ENCODE results near the gene NDUFS6.
"Not testable (repeated sequence)": the region's sequence is repeated elsewhere in the genome, so short reads cannot be mapped to it uniquely, and the experiment has no call there.

NDUFS6 gene

GRCh38 chr5:1835431-1835830, 34.2 kb downstream of the NDUFS6 start:
- DNase-seq: no peak

GRCh38 chr5:1836176-1836890, 35.1 kb downstream of the NDUFS6 start:
- no peak for DNase-seq

GRCh38 chr5:1836891-1837880, 36.0 kb downstream of the NDUFS6 start:
- no peak for DNase-seq

GRCh38 chr5:1838013-1838412, 36.8 kb downstream of the NDUFS6 start:
- no peak for DNase-seq

GRCh38 chr5:1840071-1840547, 38.9 kb downstream of the NDUFS6 start:
- no peak for DNase-seq

GRCh38 chr5:1840741-1841521, 39.7 kb downstream of the NDUFS6 start:
- no peak for DNase-seq

- DNase-seq: no peak
These were observed 41.0 kb downstream of the NDUFS6 start for GRCh38 chr5:1842004-1842819.

GRCh38 chr5:1843761-1844160, 42.6 kb downstream of the NDUFS6 start:
- not testable (repeated sequence) for DNase-seq

- DNase-seq: no peak
These were observed 43.7 kb downstream of the NDUFS6 start for GRCh38 chr5:1844708-1845436.

GRCh38 chr5:1845696-1846095, 44.5 kb downstream of the NDUFS6 start:
- DNase-seq: no peak

GRCh38 chr5:1846583-1846982, 45.4 kb downstream of the NDUFS6 start:
- DNase-seq: no peak

GRCh38 chr5:1847056-1847455, 45.8 kb downstream of the NDUFS6 start:
- DNase-seq: no peak

- DNase-seq: no peak
These were observed 46.4 kb downstream of the NDUFS6 start for GRCh38 chr5:1847611-1848010.

- DNase-seq: no peak
These were observed 49.3 kb downstream of the NDUFS6 start for GRCh38 chr5:1850324-1851154.

GRCh38 chr5:1851290-1851934, 50.2 kb downstream of the NDUFS6 start:
- DNase-seq: no peak

- DNase-seq: no peak
These were observed 51.2 kb downstream of the NDUFS6 start for GRCh38 chr5:1852324-1852947.

GRCh38 chr5:1853531-1853930, 52.3 kb downstream of the NDUFS6 start:
- DNase-seq: no peak

GRCh38 chr5:1855075-1855474, 53.9 kb downstream of the NDUFS6 start:
- no peak for DNase-seq

- no peak for DNase-seq
These were observed 54.4 kb downstream of the NDUFS6 start for GRCh38 chr5:1855596-1855995.
